GM10847 (cell line): ENCODE results near the gene GSN.

Experiments
- POLR2A ChIP-seq: IDR thresholded peaks from 2 replicates; pipeline ENCODE4 v1.6.1; 2011; ENCODE audit not compliant: insufficient read length; ENCODE audit errors: extremely low read depth

The GSN gene

DNA sequence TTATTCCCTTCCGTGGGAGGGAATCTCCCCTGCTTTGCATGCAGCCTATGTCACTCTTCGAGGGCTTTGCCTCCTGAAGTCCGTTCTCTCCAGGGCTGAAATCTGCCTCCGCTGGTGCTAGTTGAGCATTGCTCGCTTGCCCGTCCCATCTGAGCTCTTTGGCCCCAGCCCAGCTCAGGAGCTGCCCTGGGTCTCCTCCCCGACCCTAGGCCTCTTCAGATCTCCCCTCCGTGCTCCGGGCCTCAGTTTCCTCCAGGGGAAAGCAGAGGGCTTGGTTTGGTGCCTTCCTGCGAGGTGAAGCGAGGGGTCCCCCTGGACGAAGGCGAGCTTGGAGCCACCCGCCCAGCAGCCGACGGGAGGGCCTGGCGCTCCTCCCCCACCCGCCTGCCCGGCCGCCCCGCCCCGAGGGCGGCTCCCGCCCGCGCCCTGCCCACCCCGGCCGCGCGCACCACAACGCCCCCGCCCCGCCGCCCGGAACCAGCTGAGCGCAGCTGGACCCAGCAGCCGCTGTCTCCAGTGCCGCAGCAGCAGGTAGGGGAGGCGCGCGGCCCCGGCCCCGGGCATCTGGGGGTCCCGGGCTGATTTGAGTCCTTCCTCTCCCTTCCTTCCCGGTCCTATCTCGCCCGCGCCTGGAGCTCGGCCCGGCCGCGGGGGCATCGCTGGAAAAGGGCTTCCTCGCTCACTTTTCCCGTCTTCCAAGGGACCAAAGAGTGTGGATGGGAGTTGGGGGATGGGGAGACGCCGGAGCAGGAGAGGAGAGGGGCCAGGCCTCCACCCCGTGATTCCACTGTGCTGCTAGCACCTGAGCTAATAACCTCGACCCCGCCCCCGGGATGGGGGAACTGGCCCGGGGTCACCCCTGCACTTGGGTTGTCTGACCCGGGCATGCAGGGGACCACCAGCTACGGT, at the start of gene GSN:
GSN (plus strand) TSS at position 474 of the 909 bp plus-strand sequence. CDS start 33,810 bp downstream, outside the sequence.
- no peak for TF ChIP-seq POLR2A

DNA sequence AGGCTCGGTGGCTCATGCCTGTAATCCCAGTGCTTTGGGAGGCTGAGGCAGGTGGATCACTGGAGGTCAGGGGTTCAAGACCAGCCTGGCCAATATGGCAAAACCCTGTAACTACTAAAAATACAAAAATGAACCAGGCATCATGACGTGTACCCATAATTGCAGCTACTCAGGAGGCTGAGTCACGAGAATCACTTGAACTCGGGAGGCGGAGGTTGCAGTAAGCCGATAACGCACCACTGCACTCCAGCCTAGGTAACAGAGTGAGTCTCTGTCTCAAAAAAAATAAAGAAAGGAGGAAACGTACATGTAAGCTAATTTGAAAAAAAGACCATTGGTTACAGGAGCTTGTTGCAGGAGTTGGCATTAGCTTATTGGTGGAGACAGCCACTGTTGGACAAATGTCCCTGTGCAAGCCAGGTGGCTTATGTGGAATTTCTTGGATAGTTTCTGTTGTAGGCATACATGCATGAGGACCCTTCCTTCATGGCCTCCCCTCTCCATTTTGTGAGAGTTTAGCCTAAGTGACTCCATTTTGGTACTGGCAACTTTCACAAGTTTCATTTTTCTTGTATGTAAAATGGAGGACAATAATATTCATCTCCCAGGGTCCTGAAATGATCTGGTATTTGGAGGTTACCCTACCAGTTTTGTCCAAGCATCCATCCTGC, 49.5 kb upstream of the GSN start:
- TF ChIP-seq POLR2A: no peak

- TF ChIP-seq POLR2A: no peak
These were observed 48.4 kb upstream of the GSN start for GRCh38 chr9:121219530-121219929.

DNA sequence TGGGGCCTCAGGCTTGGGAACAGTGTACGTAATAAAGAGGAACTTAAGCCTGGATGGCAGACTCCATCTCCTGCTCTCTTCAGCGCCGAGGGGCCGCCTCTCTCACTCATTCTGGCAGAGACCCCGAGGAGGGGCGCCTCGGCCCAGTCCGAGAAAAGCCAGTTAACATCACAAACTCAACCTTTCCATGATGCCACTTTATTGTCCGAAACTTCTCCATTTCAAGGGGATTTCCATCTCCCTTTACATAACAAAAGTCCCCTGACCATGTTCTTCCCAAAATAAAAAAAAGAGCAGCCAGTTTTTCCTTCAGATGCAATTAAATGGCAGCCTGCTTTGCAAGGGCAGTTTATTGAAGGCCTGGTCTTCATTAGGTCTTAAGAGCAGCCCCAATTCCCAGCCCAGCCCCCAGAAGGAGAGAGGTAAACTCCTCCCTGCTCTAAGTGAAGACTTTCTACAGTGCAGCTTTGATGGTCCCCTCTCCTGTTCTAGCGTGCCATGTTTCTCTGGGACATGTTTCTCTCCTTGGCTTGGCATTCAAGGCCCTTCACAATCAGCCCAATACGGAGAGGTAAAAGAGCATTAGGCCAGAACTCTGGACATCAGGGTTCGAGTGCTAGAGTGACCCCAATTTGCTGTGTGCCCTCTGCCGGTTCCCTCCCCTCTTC, 46.8 kb upstream of the GSN start:
- no peak for TF ChIP-seq POLR2A

DNA sequence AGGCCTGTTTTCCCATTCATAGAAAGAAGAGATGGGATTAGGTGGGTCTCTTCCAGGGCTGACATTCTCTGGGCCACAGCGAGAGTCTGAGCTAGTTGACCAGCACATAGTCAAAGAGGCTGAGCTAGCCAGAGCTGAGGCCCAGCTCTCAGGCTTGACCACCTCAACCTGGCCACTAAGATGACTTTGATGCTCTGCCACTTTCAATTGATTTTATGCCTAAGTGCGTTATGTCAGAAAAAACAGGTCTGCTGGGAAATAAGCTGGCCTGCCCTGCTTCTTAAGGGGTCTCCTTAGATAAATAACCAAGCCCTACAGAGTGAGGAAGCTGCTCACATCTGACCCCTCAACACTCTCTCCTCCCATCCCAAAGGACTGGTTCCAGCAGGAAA, 46.3 kb upstream of the GSN start:
- TF ChIP-seq POLR2A: no peak

- no peak for TF ChIP-seq POLR2A
These were observed 45.3 kb upstream of the GSN start for GRCh38 chr9:121222524-121223171.

- TF ChIP-seq POLR2A: no peak
These were observed 42.7 kb upstream of the GSN start for GRCh38 chr9:121225240-121225639.

DNA sequence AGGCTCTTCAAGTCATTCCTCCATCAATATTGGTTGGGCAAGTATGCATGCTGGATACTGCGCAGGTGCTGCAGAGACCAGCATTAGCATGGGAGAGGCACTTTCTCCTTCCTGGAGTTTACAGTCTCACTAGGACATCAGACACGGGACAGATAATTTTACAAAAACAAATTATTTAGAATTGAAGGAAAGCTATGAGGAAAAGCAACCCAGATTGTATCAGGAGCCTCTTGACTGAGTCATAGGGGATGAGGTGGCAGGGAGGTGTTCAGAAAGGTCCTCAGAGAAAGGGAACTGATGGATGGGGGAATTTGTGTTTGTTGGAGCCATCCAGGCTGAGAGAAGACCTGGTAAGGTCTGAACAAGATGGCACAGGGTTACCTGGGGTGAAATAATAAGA, 41.8 kb upstream of the GSN start:
- no peak for TF ChIP-seq POLR2A

GRCh38 chr9:121227862-121228261, 40.1 kb upstream of the GSN start:
- no peak for TF ChIP-seq POLR2A

DNA sequence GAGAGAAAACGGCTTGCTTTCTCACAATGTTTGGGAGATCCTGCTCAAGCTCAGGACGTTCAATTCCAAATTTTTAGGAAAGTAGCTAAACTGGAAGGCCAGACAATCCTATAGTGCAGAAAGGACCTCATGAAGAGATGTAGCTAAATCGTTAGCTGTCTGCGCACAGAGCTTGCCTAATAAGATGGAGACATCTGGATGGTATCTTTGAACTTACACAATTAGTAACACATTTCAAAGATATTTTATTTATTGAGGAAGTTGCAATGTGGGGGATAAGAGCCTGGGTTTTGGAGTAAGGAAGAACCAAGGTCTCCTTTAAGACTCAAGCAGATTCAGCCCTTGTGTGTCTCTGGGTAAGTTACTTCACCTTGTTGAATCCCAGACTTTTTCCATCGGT, 37.7 kb upstream of the GSN start:
- no peak for TF ChIP-seq POLR2A

GRCh38 chr9:121232251-121232650, 35.7 kb upstream of the GSN start:
- TF ChIP-seq POLR2A: no peak

- no peak for TF ChIP-seq POLR2A
These were observed 33.8 kb upstream of the GSN start for GRCh38 chr9:121233906-121234831.

DNA sequence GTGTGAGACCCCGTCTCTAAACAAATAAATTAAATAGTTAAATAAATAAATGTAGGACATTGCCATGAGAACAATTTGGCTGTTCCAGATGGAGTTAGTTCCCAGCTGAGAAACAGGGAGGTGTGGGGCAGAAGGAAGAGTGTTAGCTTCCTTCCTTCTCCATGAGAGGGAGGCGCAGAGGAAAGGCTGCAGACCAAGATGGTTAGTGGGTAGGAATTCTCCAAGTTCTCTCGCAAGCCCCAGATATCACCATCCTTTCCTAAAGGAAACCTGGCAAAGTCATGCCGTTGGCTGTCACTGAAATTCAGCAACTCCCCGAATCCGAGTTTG, 33.2 kb upstream of the GSN start:
- no peak for TF ChIP-seq POLR2A

- no peak for TF ChIP-seq POLR2A
These were observed 32.5 kb upstream of the GSN start for GRCh38 chr9:121235512-121235911.
